Prostate gland (tissue), 2 donors: ENCODE results near the gene TRIM67. TPM values are rescaled to one million over a fixed set of nuclear protein-coding genes. Genes with fewer than 3 reads are reported as not detected.

Source experiments
- DNase-seq: peaks from one replicate; pipeline ENCODE4 v3.0.0-alpha.2; 2019; ENCODE audit warnings: low spot score
- H3K27ac ChIP-seq, 2 donors: fragments of 200-600 bp; sonication (generic); 2 replicates each; pipeline ENCODE4 v1.5.1; 2017 to 2019
- H3K27me3 ChIP-seq: fragments of 200-600 bp; sonication (generic); replicated peaks from 2 replicates; pipeline ENCODE4 v1.5.1; 2019; ENCODE audit not compliant: insufficient read depth
- H3K36me3 ChIP-seq, 2 donors: fragments of 200-600 bp; sonication (generic); 1 replicate in 1 of 2; 2 replicates in 1 of 2; pipeline versions ENCODE4 v1.5.1 to v1.8.1; 2017 to 2019
- H3K4me1 ChIP-seq: fragments of 200-600 bp; sonication (generic); replicated peaks from 2 replicates; pipeline ENCODE4 v1.5.1; 2019
- H3K4me3 ChIP-seq, 2 donors: fragments of 200-600 bp; sonication (generic); 2 replicates each; pipeline ENCODE4 v1.5.1; 2017 to 2019
- H3K9me3 ChIP-seq: fragments of 200-600 bp; sonication (generic); 2 replicates; pipeline ENCODE4 v1.5.1; 2017
- POLR2A ChIP-seq: fragments of 450-650 bp; IDR thresholded peaks from one replicate; pipeline ENCODE4 v1.6.1; 2016; ENCODE audit warnings: antibody characterized with exemption, mild to moderate bottlenecking
- POLR2AphosphoS5 ChIP-seq: sonication (generic); formaldehyde crosslinking; IDR thresholded peaks from one replicate; pipeline ENCODE4 v1.6.1; 2017; ENCODE audit warnings: antibody characterized with exemption
- WGBS: methylation state at CpG from one replicate; pipeline ENCODE4 v1.1.5; 2018; 5-methylcytosine and 5-hydroxymethylcytosine counted together
- intact Hi-C: fragments of 100-400 bp; cut with DNase I; formaldehyde crosslinking; loops from one replicate; pipeline ENCODE4 v1.14.2; 2022
- total RNA-seq, 2 donors: library from RNA; depleted of rRNA; stranded (reverse); fragments of >200 nt; gene quantifications; one replicate each; pipeline ENCODE4 v1.1.0, GENCODE V29; 2016
- TF ChIP-seq, protein P1 (sequence below), 4 experiments: fragments of 200-600 bp in 2 of 4; fragments of 450-650 bp in 2 of 4; sonication (generic) in 2 of 4; IDR thresholded peaks; 1 replicate in 3 of 4; 2 replicates in 1 of 4; pipeline ENCODE4 v1.5.1; 2016 to 2019; ENCODE audit warnings: antibody characterized with exemption in 4 of 4, mild to moderate bottlenecking in 2 of 4, moderate library complexity in 2 of 4

TRIM67 gene
- total RNA-seq, 2 donors from 2014 or later, result 0.28 TPM; not detected in 1

- TF ChIP-seq POLR2A (no peak), POLR2AphosphoS5 (no peak)
- TF ChIP-seq, protein P1, sequence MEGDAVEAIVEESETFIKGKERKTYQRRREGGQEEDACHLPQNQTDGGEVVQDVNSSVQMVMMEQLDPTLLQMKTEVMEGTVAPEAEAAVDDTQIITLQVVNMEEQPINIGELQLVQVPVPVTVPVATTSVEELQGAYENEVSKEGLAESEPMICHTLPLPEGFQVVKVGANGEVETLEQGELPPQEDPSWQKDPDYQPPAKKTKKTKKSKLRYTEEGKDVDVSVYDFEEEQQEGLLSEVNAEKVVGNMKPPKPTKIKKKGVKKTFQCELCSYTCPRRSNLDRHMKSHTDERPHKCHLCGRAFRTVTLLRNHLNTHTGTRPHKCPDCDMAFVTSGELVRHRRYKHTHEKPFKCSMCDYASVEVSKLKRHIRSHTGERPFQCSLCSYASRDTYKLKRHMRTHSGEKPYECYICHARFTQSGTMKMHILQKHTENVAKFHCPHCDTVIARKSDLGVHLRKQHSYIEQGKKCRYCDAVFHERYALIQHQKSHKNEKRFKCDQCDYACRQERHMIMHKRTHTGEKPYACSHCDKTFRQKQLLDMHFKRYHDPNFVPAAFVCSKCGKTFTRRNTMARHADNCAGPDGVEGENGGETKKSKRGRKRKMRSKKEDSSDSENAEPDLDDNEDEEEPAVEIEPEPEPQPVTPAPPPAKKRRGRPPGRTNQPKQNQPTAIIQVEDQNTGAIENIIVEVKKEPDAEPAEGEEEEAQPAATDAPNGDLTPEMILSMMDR (IDR thresholded peaks at IDR 0.05), result no peak
Measured at GRCh38 chr1:231176421-231176820, 14.6 kb downstream of the TRIM67 start.

GRCh38 chr1:231177226-231177625 is 15.4 kb downstream of the TRIM67 start:
- Histone ChIP-seq H3K27me3 (no peaks in the 10 kb centered on the region), H3K27ac (no peak overlapping the region), H3K4me3 (no peak overlapping the region), H3K36me3 (no peaks in the 10 kb centered on the region), H3K9me3 (no peaks in the 10 kb centered on the region), H3K4me1 (no peaks in the 10 kb centered on the region)
- 47% methylated on average over 5 of the region's 5 CpGs for WGBS
- intact Hi-C loops, result no loop called here
- TF ChIP-seq POLR2AphosphoS5 (no peak), POLR2A (no peak)
- TF ChIP-seq, protein P1 (IDR thresholded peaks at IDR 0.05), result no peak
- DNase-seq, result no peak

More at GRCh38 chr1:231176421-231176820, 14.6 kb downstream of the TRIM67 start:
- Histone ChIP-seq H3K27ac (no peak overlapping the region), H3K36me3 (no peaks in the 10 kb centered on the region), H3K4me3 (no peak overlapping the region), H3K4me1 (no peaks in the 10 kb centered on the region), H3K9me3 (no peaks in the 10 kb centered on the region), H3K27me3 (no peaks in the 10 kb centered on the region)
- DNase-seq, result no peak
- WGBS, result 26% methylated on average over 1 of the region's 1 CpG
- intact Hi-C loops, result no loop called here

DNA sequence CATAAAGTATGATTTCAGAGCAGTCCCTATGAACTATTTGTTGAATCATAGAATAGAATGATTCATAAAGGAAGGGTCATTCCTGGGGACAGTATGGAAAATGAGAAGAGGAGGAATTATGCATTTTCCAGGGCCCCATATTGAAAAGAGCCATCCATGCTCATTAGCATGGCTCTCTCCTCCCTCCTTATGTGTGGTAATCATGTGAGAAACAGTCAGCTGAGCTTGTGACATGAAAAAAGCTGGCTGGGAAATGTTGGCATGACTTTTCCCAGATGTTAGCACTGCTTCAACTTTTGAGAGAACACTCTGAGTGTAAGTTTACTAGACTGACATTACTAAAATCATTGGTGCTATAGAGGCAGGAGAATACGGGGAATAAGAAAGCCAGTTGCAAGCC is 16.1 kb downstream of the TRIM67 start:
- TF ChIP-seq POLR2A, result no peak
- TF ChIP-seq, protein P1 (IDR thresholded peaks at IDR 0.05), result no peak
- TF ChIP-seq POLR2AphosphoS5, result no peak
- no peaks in the 10 kb centered on the region for H3K36me3 ChIP-seq
- H3K4me1 ChIP-seq, result no peaks in the 10 kb centered on the region
- no peak for DNase-seq
- H3K27ac ChIP-seq, result no peak overlapping the region
- H3K4me3 ChIP-seq, result no peak overlapping the region
- 67% methylated on average over 1 of the region's 1 CpG for WGBS
- H3K27me3 ChIP-seq, result no peaks in the 10 kb centered on the region
- H3K9me3 ChIP-seq, result no peaks in the 10 kb centered on the region
- intact Hi-C loops, result no loop called here

- TF ChIP-seq POLR2AphosphoS5 (no peak), POLR2A (no peak)
- TF ChIP-seq, protein P1 (IDR thresholded peaks at IDR 0.05), result no peak
- Histone ChIP-seq H3K27ac (no peak overlapping the region), H3K4me3 (no peak overlapping the region), H3K27me3 (no peaks in the 10 kb centered on the region), H3K9me3 (no peaks in the 10 kb centered on the region), H3K4me1 (no peaks in the 10 kb centered on the region), H3K36me3 (no peaks in the 10 kb centered on the region)
- WGBS, result 96% methylated on average over 2 of the region's 2 CpGs
- intact Hi-C loops, result no loop called here
- no peak for DNase-seq
Measured at GRCh38 chr1:231178970-231179369, 17.1 kb downstream of the TRIM67 start.

DNA sequence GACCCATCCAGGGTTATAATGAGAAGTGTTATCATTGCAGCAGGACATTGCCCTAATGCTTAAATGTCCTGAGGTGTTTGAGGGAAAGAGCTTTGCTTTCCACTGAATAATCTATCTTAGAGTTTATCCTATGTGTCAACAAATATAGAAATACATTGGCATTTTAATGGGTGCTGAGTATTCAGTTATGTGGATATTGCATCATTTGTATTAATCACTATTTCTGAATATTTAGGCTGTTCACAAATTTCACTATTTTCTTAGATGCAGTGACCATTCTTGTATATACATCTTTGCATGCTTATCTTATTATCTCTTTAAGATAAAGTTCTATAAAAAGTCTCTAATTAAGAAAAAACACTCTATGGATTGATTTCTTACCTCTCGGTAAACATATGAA is 18.2 kb downstream of the TRIM67 start:
- H3K27me3 ChIP-seq, result no peaks in the 10 kb centered on the region
- WGBS, result 100% methylated on average over 1 of the region's 1 CpG
- no peak overlapping the region for H3K4me3 ChIP-seq

More for the DNA sequence above, 18.2 kb downstream of the TRIM67 start:
- Histone ChIP-seq H3K27ac (no peak overlapping the region), H3K4me1 (no peaks in the 10 kb centered on the region), H3K36me3 (no peaks in the 10 kb centered on the region), H3K9me3 (no peaks in the 10 kb centered on the region)
- TF ChIP-seq POLR2AphosphoS5, result no peak
- TF ChIP-seq POLR2A, result no peak
- TF ChIP-seq, protein P1 (IDR thresholded peaks at IDR 0.05), result no peak
- DNase-seq, result no peak
- intact Hi-C loops, result no loop called here
